ENCODE results near the gene OR1F1.

Gene OR1F1

DNA sequence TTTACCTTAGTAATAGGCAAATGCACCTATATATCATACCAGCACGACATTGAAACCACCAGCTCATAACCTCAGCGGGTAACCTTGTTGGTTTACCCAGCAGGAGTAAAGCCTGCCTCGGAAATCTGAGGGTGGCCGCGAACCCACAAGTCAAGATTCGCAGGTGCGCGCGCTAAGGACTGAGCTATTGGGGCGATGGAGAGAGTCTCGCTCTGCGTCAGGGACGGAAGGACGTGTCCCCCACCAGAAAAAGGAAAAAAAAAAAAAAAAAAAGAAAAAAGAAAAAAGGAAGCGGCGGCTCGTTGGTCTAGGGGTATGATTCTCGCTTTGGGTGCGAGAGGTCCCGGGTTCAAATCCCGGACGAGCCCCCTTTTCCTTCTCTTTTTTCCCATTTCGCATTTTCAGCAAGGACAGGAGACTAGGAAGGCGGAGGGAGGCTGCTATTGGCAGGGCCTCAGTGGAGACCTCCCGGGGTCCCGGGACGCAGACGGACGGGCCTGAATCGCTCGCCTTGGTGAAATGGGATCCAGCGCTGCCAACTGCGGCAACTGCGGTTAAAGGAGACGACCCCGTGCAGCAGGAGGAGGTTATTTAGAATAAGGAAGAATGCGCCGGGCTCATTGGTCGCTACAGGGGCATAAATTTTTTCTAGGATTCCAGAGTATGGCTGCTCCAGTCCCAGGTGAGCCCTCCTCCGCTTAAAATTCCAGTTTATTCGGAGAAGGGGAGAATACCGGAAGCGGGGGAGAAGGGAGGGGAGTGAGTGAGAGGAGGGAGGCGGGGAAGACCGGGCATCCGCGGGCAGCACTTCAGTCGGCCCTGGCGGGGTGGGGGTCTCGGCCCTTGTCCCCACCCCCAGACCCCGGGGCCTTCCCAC is at the start of gene OR1F1:
OR1F1 (plus strand) TSS at position 407 of the 877 bp plus-strand sequence.
- DNase-seq, result peak; percentile 78

DNA sequence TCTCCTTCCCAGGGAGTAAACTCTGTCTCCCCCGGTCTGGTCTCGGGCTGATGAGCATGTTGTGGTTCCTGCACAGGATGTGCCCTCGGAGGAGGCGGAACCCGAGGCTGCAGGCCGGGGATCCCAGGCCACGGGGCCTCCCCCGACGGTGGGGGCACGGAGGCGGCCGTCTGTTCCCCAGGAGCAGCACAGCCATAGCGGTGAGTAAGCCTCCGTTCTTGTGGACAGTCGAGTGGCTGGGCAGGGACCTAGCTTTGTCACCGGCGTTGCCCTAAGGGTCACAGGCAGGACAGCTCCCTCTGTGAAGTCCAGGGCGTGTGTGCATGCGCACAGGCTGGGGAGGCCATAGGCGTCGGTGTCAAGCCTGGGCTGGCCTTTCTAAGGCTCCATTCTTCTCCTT is 49.7 kb upstream of the OR1F1 start:
- no peak for DNase-seq

DNA sequence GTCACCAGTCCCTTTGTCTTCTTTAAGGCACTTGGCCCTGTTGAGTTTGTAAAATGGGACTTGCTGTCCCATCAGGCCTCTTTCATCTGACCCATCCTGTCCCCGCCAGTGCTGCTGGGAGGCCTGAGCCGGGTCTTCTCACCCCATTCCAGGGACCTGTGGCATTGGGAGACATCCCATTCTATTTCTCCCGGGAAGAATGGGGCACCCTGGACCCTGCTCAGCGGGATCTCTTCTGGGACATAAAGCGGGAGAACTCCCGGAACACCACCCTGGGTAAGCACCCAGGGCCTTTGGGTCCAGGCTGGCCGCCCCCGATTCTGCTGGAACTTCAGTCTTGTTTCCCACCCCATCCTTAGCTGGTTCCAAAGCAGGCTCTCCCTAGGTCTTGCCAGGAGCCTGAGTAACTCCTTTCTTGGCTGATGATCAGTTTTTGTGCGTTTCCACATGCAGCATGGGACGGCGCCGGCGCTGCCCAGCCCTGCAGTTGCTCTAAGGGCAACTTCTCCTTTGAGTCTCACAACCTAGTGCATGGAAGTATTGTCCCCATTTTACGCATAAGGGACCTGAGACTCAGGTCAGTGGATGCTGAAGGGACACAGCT is 49.1 kb upstream of the OR1F1 start:
- DNase-seq, result no peak

DNA sequence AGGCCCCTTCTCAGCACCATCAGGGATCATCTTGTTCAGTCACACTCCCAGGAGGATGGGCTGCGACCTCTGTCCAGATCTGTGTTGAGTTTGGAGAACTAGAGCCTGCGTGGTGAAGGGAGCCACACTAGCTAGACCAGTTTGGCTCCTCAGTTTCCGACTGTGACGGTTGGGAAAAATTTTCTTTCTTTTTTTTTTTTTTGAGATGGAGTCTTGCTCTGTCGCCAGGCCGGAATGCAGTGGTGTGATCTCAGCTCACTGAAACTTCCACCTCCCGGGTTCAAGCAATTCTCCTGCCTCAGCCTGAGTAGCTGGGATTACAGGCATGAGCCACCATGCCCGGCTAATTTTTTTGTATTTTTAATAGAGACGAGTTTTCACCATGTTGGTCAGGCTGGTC is 48.4 kb upstream of the OR1F1 start:
- peak; percentile 53 for DNase-seq

DNA sequence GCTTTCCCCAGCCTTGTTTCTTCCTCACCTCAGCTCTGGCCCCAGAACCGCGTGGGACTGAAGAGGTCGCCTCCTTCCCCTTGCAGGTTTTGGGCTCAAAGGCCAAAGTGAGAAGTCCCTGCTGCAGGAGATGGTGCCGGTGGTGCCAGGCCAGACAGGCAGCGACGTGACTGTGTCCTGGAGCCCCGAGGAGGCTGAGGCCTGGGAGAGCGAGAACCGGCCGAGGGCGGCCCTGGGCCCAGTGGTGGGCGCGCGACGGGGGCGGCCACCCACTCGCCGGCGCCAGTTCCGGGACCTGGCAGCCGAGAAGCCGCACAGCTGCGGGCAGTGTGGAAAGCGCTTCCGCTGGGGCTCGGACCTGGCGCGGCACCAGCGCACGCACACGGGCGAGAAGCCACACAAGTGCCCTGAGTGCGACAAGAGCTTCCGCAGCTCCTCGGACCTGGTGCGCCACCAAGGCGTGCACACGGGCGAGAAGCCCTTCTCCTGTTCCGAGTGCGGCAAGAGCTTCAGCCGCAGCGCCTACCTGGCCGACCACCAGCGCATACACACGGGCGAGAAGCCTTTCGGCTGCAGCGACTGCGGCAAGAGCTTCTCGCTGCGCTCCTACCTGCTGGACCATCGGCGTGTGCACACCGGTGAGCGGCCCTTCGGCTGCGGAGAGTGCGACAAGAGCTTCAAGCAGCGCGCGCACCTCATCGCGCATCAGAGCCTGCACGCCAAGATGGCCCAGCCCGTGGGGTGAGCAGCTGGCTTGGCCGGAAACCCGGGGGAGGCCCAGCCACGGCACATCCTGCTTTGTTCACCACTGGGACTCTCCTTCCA is 47.2 kb upstream of the OR1F1 start:
- DNase-seq, result no peak

DNA sequence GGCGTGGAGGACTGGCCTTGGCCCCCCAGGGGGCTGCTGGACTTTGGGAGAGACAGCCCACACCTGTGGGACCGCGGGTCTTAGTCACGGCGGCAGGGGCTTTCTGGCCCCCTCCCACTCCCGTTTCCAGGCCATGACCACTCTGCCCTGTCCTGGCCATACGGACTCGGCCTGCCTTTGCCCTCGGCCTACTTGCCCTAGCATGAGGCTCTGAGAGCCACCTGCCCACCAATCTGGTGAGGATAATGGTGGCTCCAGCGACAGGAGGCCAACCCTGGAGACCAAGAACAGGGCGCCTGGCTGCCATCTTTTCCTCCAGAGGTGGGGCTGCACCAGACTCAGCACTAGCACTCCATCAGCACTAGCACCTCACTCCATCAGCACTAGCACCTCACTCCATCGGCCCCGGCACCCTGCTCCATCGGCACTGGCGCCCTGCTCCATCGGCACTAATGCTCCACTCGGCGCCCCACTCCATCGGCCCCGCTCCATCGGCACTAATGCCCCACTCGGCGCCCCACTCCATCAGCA is 46.2 kb upstream of the OR1F1 start:
- DNase-seq, result no peak

DNA sequence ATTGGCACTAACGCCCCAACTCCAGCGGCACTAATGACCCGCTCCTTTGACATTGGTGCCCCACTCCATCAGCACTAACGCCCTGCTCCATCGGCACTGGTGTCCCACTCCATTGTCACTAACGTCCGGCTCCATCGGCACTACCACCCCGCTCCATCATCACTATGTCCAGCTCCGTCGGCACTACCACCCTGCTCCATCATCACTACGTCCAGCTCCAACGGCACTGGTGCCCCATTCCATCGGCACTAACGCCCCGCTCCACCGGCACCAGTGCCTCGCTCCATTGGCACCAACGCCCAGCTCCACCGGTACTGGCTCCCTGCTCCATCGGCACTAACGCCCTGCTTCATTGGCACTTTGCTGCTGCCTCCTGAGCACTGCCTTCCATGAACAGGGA is 45.7 kb upstream of the OR1F1 start:
- no peak for DNase-seq

DNA sequence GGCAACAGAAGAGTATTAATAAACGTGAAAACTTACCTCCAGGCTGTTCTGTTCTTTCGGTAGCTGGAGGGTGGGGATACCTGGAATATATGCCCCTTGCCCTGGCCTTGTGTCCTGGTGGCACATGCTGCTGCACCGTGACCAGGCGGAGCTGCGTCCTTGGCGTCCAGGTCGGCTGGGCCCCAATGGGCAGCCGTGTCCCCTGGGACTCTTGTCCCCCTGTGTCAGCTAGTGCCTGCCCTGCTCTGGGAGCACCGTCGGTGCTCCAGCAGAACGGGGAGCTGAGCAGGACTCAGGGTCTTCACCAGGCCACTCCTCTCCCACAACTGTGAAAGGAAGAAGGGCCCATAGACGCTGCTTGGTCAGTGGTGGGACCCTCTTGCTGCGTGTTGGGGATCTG is 45.2 kb upstream of the OR1F1 start:
- no peak for DNase-seq

DNA sequence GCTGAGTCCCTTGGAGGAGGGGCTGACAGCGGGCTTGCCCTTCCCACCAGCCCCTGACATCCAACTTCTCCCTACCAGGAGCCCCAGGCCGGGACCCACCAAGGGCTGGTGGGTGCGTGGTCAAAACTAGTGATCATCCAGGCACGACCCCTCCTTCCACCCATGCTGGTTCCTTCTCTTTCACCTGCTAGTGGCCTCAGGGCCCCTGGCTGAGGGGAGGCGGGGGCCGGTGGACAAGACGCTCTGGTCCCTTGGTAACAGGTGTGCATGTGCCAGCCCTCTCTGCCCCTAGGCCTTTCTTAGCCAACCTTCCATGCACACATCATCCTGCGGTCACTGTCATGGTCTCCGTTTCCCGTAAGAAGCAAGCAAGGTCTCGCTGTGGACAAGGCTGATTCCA is 44.8 kb upstream of the OR1F1 start:
- DNase-seq, result no peak

DNA sequence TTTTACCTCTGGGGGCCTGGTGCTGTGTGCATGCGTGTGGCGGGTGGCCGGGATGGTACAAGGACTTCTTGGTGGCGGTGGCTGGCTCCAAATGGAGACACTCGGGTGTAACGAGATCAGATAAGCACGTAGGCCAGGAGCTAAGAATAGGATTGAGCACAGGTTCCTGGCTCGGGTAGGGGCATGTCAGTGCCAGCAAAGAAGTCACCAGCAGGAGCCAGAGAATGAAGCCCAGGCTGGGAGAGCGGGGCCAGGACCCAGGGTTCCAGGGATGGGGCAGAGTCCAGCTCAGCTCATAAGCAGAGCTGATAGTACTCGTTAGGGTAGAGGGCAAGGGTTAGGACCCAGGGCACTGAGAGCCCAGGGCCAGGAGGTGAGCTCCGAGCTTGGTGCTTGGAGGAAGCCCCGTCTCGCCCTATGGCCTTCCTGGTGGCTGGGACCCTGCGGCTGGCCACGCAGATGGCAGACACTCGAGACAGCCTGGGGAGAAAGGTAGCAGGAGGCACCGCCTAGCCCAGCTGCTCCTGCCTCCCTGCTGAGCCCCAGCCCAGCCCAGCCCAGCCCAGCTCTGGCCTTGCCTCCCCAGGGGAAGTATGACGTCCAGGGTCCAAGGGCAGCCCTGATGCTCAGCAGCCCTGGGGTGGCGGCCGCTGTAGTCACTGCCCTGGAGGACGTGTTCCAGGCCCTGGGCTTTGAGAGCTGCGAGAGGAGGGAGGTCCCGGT is 44.2 kb upstream of the OR1F1 start:
- DNase-seq, result no peak

DNA sequence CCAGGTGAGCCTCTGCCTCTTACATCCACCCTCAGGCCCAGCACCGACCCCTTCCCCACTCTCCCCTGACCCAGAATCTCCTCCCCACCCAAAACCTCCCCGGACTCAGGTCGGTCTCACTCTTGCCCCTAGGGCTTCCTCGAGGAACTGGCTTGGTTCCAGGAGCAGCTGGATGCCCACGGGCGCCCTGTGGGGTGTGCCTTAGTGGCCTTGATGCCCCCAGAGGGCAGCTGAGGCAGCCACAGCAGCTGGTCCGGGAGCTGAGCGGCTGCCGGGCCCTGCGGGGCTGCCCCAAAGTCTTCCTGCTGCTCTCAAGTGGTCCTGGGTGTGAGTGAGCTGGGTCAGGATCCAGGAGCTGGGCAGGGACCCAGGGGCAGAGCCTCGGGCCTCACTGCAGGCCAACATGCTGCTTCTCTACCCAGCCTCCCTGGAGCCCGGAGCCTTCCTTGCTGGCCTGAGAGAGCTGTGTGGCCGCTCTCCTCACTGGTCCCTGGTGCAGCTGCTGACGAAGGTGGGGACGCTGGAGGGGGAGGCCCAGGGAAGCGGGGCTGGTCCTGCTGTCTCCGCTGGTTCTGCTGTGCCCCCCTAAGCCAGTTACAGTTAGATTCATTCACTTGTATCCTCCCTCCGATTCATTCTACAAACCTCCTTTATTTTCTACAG is 43.6 kb upstream of the OR1F1 start:
- no peak for DNase-seq

DNA sequence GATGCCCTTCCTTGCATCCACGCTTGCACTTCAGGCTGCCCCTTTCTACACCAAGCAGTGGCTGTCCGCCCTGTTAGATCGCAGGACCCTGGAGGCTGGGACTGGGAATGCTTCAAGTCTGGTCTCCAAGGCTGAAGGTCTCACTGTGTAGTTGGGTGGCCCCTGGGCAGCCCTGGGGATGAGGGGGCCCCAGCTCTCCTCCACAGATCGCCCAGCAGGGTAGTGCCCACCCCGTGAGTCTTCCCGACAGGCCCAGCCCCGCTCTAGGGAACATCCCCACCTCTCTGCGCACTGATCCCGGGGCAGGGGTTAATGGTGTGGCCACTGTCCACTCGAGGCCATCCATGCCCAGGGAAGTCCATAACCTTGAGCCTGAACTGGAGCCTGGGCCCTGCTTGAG is 42.9 kb upstream of the OR1F1 start:
- DNase-seq, result no peak

DNA sequence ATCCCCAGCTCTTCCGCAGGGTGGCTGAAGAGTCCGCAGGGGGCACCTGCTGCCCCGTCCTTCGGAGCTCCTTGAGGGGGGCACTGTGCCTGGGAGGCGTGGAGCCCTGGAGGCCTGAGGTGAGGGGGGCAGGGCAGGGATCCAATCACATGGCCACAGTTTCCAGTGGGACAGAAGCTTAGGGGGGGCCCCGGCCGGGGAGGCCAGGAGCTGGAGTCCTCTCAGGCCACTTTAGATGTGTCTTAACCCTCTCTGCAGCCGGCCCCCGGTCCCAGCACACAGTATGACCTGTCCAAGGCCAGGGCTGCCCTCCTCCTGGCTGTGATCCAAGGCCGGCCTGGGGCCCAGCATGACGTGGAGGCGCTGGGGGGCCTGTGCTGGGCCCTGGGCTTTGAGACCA is 42.3 kb upstream of the OR1F1 start:
- no peak for DNase-seq

DNA sequence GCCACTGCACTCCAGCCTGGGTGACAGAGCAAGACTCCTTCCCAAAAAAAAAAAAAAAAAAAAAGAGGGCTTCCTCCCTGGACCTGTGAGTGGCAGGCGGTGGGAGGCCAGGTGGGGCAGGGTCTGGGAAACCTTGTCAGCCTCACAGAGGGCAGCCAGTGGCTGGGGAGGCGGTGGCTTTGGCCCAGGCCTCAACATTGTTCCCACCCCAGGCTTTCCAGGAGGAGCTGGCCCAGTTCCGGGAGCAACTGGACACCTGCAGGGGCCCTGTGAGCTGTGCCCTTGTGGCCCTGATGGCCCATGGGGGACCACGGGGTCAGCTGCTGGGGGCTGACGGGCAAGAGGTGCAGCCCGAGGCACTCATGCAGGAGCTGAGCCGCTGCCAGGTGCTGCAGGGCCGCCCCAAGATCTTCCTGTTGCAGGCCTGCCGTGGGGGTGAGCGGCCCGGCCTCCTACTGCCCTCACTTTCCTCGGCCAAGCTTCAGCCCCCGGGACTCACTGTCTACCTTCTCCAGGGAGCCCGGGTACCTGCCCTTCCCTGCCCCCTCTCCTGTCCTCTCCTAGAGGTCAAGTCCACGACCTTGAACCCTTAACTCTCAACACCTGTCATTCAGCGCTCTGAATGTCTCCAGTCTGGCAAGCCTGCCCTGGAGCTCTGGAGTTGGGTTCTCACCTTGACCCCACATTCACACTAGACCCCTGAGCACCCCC is 40.8 kb upstream of the OR1F1 start:
- no peak for DNase-seq

DNA sequence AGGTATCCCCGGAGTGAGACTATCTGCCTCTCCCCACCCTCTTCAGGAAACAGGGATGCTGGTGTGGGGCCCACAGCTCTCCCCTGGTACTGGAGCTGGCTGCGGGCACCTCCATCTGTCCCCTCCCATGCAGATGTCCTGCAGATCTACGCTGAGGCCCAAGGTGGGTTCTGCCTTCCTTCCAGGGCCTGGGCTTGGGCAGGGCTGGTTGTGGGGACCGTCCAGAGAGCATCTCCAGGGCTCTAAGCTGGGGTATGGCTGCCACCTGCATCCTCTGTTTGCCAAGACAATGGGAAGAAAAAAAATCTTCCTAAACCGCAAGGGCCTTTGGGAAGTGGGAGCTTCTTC is 40.3 kb upstream of the OR1F1 start:
- DNase-seq, result no peak

DNA sequence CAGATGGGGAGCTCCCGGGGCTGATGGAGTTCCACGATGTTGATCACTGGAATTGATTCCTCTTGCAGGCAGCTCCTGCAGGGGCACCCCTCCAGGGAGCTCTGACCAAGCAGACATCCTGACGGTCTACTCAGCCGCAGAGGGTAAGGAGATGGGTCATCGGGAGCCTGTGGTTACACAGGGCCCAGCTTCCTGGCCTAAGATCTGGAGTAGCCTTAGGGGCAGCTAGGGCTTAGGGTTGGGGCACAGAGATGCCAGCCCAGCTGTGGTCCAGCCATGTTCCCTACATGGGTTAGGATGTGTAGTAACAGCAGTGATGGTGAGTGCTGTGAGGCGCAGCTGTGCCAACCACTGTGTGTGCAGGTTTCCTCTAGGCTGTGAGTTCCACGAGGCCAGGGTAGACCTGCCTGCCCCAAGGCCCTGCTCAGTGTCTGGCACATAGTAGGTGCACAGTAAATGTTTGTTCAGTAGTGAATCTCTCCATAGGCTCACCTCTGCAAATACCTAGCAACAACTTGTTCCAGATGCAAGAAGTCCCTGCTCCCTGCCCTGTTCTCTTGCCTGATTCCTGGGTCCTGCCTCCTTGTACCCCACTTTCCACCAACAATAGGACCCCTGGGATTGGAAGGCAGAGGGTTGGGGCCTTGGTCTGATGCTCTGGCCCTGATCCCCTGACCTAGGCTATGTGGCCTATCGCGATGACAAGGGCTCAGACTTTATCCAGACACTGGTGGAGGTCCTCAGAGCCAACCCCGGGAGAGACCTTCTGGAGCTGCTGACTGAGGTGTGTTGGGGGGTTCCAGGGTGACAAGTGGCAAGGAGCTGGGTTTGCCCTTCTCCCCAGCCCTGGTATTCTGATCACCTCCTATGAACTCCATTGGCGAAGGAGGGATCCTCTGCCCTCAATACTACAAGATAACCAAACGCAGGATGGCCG is 39.5 kb upstream of the OR1F1 start:
- no peak for DNase-seq

DNA sequence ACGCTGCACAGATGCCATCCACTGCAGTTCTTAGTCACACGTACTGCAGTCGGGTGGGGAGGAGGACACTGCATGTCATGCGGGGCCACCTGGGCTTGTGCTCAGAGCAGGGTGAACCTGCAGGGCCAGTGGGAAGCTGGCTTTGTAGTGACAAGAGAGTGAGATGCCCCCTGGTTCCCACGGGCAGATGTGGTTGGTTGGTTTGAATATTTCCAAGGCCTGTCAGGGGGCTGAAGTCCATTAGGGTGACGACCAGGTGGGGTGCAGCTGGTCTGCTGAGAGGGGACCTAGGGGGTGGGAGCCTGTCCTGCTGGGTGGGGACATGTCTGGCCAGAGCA is 38.8 kb upstream of the OR1F1 start:
- no peak for DNase-seq

DNA sequence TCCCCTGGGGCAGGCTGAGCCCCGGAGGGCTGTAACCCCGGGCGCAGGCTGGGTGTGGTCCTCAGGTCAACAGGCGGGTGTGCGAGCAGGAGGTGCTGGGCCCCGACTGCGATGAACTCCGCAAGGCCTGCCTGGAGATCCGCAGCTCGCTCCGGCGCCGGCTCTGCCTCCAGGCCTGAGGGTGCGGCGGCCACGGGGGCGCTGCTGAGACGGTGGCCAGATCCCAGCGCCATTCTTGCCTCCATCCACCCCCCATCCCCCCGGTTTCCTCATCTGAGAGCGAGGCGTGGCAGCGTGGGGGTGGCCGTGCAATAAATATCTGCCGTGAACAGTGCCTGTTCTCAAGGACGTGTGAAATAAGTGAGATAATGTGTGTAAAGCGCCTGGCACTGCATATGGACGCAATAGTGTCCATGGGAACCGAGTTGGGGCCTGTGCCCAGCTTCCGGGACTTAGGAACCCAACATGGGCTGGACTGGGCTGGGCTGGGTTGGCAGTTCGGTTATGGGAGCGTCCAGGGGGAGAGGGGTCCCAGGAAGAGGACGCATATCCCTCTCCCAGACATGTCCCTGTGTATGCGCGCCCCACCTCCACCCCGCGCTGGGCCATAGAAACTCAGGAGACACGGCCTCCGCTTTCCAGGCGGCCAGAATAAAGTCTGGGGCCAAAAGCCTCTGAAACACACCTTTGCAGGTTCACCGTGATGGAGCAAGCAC is 38.2 kb upstream of the OR1F1 start:
- DNase-seq, result peak; percentile 56

DNA sequence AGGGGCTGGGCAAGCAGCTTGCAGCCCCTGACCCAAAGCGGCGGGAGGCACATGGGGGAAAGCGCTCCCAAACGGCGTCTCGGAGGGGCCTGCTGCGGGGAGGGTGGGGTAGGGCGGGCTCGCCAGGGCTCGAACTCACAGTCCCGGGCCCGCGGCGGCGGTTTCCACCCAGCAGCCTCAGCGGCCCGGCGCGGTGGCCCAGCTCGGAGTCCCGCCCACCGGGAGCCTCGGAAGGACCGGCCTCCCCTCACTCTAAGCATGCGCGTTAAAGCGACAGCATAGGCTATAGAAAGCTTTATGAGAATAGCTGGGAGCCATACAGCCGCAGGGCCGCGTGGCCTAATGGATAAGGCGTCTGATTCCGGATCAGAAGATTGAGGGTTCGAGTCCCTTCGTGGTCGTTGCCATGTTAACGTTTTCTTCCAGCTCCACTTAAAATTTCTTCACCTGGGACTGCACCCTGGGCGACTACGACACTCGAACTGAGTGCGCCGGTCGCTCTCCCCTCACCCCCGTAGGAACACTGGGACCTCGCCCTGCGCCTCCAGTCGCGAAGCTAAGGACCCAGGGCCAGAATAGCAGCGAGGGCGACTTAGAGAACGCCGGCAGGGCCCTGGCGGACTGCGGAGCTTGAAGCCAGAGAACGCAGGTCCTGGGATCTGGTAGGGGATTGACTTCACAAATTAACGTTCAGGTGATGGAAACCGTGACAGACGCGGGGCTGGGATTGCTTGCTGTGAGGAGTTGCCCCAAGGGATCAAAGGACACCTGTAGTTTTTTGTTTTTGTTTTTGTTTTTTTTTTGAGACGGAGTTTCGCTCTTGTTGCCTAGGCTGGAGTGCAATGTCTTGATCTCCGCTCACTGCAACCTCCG is 37.4 kb upstream of the OR1F1 start:
- peak; percentile 97 for DNase-seq
